K562 (cell line): ENCODE measurements around the gene BRD3. TPM values are rescaled to one million over a fixed set of nuclear protein-coding genes. Genes with fewer than 3 reads are reported as not detected.

Source experiments
- BRD4 ChIP-seq: fragments of 200-600 bp; sonication (generic); IDR thresholded peaks from 2 replicates; pipeline ENCODE4 v1.6.1; 2017; ENCODE audit warnings: inconsistent platforms
- DIDO1 ChIP-seq: fragments of 450-650 bp; IDR thresholded peaks from 2 replicates; pipeline ENCODE4 v1.6.1; 2016; ENCODE audit warnings: low read depth, missing biosample characterization, missing genetic modification characterization
- DLX4 ChIP-seq: fragments of 250-450 bp; sonication (Bioruptor Pico); IDR thresholded peaks from 2 replicates; pipeline ENCODE4 v1.6.1; 2021; ENCODE audit warnings: mild to moderate bottlenecking
- E2F5 ChIP-seq: sonication (generic); formaldehyde crosslinking; IDR thresholded peaks from 2 replicates; pipeline ENCODE4 v1.8.0; 2022; ENCODE audit warnings: mild to moderate bottlenecking, missing genetic modification reagents
- ELK1 ChIP-seq: sonication (generic); formaldehyde crosslinking; IDR thresholded peaks from 2 replicates; pipeline ENCODE4 v1.8.1; 2022; ENCODE audit warnings: missing genetic modification reagents
- KLF6 ChIP-seq: fragments of 250-450 bp; sonication (Bioruptor Pico); IDR thresholded peaks from 2 replicates; pipeline ENCODE4 v1.4.0; 2020; ENCODE audit warnings: mild to moderate bottlenecking, moderate library complexity, borderline replicate concordance
- MTA3 ChIP-seq: fragments of 450-650 bp; formaldehyde crosslinking; IDR thresholded peaks from 2 replicates; pipeline ENCODE4 v1.6.1; 2017; ENCODE audit warnings: mild to moderate bottlenecking, borderline replicate concordance
- NFRKB ChIP-seq: fragments of 450-650 bp; IDR thresholded peaks from 2 replicates; pipeline ENCODE4 v1.6.1; 2016; ENCODE audit warnings: low read depth
- PCBP2 ChIP-seq: fragments of 200-400 bp; formaldehyde crosslinking; IDR thresholded peaks from 2 replicates; pipeline ENCODE4 v1.6.1; 2018; ENCODE audit warnings: low read length, low read depth, mild to moderate bottlenecking, moderate library complexity; ENCODE audit not compliant: poor library complexity, severe bottlenecking
- PYGO2 ChIP-seq: fragments of 450-650 bp; IDR thresholded peaks from 2 replicates; pipeline ENCODE4 v1.6.1; 2016; ENCODE audit warnings: mild to moderate bottlenecking, missing genetic modification characterization, moderate library complexity, missing compliant biosample characterization
- RFX5 ChIP-seq: IDR thresholded peaks from 2 replicates; pipeline ENCODE4 v1.6.1; 2011; ENCODE audit warnings: low read depth, mild to moderate bottlenecking, improper control_type of control experiment, low read length
- ZC3H4 ChIP-seq: sonication (generic); formaldehyde crosslinking; IDR thresholded peaks from 2 replicates; pipeline ENCODE4 v1.9.0; 2021; ENCODE audit warnings: missing genetic modification reagents, borderline replicate concordance
- ZNF76 ChIP-seq: fragments of 250-450 bp; sonication (Bioruptor Pico); IDR thresholded peaks from 2 replicates; pipeline ENCODE4 v1.4.0; 2020; ENCODE audit warnings: mild to moderate bottlenecking, moderate library complexity, borderline replicate concordance
- polyA plus RNA-seq, 8 experiments: library from polyadenylated mRNA; depleted of rRNA in 4 of 8; stranded (reverse) in 5 of 8; unstranded in 3 of 8; fragments of >200 nt; fragmentation: Nextera tagmentation in 2 of 8; fragmentation: Illumina TruSeq in 1 of 8; extraction: Ambion mirVana in 2 of 8; extraction: Trizol in 1 of 8; gene quantifications; 2 replicates each; pipeline versions ENCODE4 v1.2.1 to v1.2.3, GENCODE V29; 2011 to 2014; ENCODE audit warnings: inconsistent platforms in 1 of 8, missing spikeins in 1 of 8
- total RNA-seq, 7 experiments: library from RNA; depleted of rRNA in 6 of 7; stranded (reverse); fragments of >200 nt in 6 of 7; fragmentation: Illumina TruSeq in 2 of 7; extraction: Trizol in 2 of 7; gene quantifications; 2 replicates each; pipeline versions ENCODE4 v1.2.1 to v1.2.3, GENCODE V29; 2011 to 2021; ENCODE audit warnings: low replicate concordance in 1 of 7
- TF ChIP-seq, protein P1 (sequence below): fragments of 250-450 bp; sonication (Bioruptor Pico); IDR thresholded peaks from 2 replicates; pipeline ENCODE4 v1.8.0; 2021; ENCODE audit warnings: mild to moderate bottlenecking, moderate library complexity
- TF ChIP-seq, protein P2 (sequence below): fragments of 450-650 bp; IDR thresholded peaks from 2 replicates; pipeline ENCODE4 v1.6.1; 2017; ENCODE audit warnings: antibody characterized with exemption
- TF ChIP-seq, protein P3 (sequence below): fragments of 450-650 bp; IDR thresholded peaks from 2 replicates; pipeline ENCODE4 v1.7.1; 2018; ENCODE audit warnings: mild to moderate bottlenecking, low read depth; ENCODE audit not compliant: partially characterized antibody

The BRD3 gene
- total and polyA plus RNA-seq, 9 of the 15 experiments (the other 6 are each of a cell fraction or from before 2014, with no cell fraction given): 0.82 to 37.1 (median 4.2) TPM

GRCh38 chr9:134067904-134068743 lies at the start of gene BRD3 (continued):
- no peak for TF ChIP-seq DLX4
- TF ChIP-seq BRD4: no peak
- TF ChIP-seq, protein P1, sequence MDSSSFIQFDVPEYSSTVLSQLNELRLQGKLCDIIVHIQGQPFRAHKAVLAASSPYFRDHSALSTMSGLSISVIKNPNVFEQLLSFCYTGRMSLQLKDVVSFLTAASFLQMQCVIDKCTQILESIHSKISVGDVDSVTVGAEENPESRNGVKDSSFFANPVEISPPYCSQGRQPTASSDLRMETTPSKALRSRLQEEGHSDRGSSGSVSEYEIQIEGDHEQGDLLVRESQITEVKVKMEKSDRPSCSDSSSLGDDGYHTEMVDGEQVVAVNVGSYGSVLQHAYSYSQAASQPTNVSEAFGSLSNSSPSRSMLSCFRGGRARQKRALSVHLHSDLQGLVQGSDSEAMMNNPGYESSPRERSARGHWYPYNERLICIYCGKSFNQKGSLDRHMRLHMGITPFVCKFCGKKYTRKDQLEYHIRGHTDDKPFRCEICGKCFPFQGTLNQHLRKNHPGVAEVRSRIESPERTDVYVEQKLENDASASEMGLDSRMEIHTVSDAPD (CRISPR knock-in tag): no peak
- TF ChIP-seq PCBP2: no peak
- TF ChIP-seq, protein P2, sequence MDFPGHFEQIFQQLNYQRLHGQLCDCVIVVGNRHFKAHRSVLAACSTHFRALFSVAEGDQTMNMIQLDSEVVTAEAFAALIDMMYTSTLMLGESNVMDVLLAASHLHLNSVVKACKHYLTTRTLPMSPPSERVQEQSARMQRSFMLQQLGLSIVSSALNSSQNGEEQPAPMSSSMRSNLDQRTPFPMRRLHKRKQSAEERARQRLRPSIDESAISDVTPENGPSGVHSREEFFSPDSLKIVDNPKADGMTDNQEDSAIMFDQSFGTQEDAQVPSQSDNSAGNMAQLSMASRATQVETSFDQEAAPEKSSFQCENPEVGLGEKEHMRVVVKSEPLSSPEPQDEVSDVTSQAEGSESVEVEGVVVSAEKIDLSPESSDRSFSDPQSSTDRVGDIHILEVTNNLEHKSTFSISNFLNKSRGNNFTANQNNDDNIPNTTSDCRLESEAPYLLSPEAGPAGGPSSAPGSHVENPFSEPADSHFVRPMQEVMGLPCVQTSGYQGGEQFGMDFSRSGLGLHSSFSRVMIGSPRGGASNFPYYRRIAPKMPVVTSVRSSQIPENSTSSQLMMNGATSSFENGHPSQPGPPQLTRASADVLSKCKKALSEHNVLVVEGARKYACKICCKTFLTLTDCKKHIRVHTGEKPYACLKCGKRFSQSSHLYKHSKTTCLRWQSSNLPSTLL: no peak
- TF ChIP-seq PYGO2: no peak
- TF ChIP-seq ZNF76 (CRISPR knock-in tag): no peak
- TF ChIP-seq ZC3H4 (CRISPR knock-in tag): no peak
- no peak for TF ChIP-seq E2F5 (CRISPR knock-in tag)
- TF ChIP-seq MTA3: 0 out of 2 replicates have a peak, but pooled peaks have one; percentile 41
- TF ChIP-seq NFRKB: no peak
- TF ChIP-seq DIDO1 (tag): no peak
- no peak for TF ChIP-seq ELK1 (CRISPR knock-in tag)
- TF ChIP-seq, protein P3, sequence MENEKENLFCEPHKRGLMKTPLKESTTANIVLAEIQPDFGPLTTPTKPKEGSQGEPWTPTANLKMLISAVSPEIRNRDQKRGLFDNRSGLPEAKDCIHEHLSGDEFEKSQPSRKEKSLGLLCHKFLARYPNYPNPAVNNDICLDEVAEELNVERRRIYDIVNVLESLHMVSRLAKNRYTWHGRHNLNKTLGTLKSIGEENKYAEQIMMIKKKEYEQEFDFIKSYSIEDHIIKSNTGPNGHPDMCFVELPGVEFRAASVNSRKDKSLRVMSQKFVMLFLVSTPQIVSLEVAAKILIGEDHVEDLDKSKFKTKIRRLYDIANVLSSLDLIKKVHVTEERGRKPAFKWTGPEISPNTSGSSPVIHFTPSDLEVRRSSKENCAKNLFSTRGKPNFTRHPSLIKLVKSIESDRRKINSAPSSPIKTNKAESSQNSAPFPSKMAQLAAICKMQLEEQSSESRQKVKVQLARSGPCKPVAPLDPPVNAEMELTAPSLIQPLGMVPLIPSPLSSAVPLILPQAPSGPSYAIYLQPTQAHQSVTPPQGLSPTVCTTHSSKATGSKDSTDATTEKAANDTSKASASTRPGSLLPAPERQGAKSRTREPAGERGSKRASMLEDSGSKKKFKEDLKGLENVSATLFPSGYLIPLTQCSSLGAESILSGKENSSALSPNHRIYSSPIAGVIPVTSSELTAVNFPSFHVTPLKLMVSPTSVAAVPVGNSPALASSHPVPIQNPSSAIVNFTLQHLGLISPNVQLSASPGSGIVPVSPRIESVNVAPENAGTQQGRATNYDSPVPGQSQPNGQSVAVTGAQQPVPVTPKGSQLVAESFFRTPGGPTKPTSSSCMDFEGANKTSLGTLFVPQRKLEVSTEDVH: no peak
- TF ChIP-seq RFX5: no peak
- TF ChIP-seq KLF6: no peak
